Cortex of kidney (tissue), 1 donor: ENCODE measurements around the gene RAB10.
"Not testable (repeated sequence)": the region's sequence is repeated elsewhere in the genome, so short reads cannot be mapped to it uniquely, and the experiment has no call there.

ENCODE experiments used
- DNase-seq: peaks from one replicate; lab custom pipeline; 2025; lab: John Stamatoyannopoulos, UW

RAB10 gene

GRCh38 chr2:26016012-26016705 lies 17.7 kb upstream of the RAB10 start:
- DNase-seq, result no peak

- not testable (repeated sequence) for DNase-seq
Observed at GRCh38 chr2:26016706-26017045, 17.2 kb upstream of the RAB10 start.

GRCh38 chr2:26017464-26018183 lies 16.3 kb upstream of the RAB10 start:
- no peak for DNase-seq

- no peak for DNase-seq
Observed at GRCh38 chr2:26018184-26019055, 15.5 kb upstream of the RAB10 start.

- DNase-seq, result no peak
Observed at GRCh38 chr2:26020231-26020640, 13.6 kb upstream of the RAB10 start.

GRCh38 chr2:26024260-26024659 lies 9.6 kb upstream of the RAB10 start:
- DNase-seq, result no peak

- no peak for DNase-seq
Observed at GRCh38 chr2:26025509-26025908, 8.4 kb upstream of the RAB10 start.

- DNase-seq, result not testable (repeated sequence)
Observed at GRCh38 chr2:26028083-26028482, 5.8 kb upstream of the RAB10 start.

- DNase-seq, result not testable (repeated sequence)
Observed at GRCh38 chr2:26032586-26033269, 1.2 kb upstream of the RAB10 start.

- no peak for DNase-seq
Observed at GRCh38 chr2:26033270-26033817, 540 bp upstream of the RAB10 start.

GRCh38 chr2:26034637-26034992 lies 731 bp downstream of the RAB10 start:
- DNase-seq, result no peak

- no peak for DNase-seq
Observed at GRCh38 chr2:26035090-26035743, 1.3 kb downstream of the RAB10 start.

GRCh38 chr2:26039603-26040323 lies 5.9 kb downstream of the RAB10 start:
- no peak for DNase-seq

GRCh38 chr2:26043109-26043508 lies 9.2 kb downstream of the RAB10 start:
- DNase-seq, result no peak

- no peak for DNase-seq
Observed at GRCh38 chr2:26043862-26044696, 10.2 kb downstream of the RAB10 start.

GRCh38 chr2:26048791-26049190 lies 14.9 kb downstream of the RAB10 start:
- DNase-seq, result no peak

- DNase-seq, result no peak
Observed at GRCh38 chr2:26049641-26050040, 15.8 kb downstream of the RAB10 start.

- DNase-seq, result no peak
Observed at GRCh38 chr2:26052740-26053139, 18.9 kb downstream of the RAB10 start.

- DNase-seq, result no peak
Observed at GRCh38 chr2:26054598-26055348, 20.9 kb downstream of the RAB10 start.
